Endometrium (tissue), 2 donors: ENCODE results near the gene PRDM5.

Experiments used
- FAIRE-seq: peaks from 2 replicates; lab custom pipeline; 2012; peaks lifted over from hg19 to GRCh38; lab: Jason Lieb, UNC
- donor health status: control.
- donor health status: control.

The PRDM5 gene

DNA sequence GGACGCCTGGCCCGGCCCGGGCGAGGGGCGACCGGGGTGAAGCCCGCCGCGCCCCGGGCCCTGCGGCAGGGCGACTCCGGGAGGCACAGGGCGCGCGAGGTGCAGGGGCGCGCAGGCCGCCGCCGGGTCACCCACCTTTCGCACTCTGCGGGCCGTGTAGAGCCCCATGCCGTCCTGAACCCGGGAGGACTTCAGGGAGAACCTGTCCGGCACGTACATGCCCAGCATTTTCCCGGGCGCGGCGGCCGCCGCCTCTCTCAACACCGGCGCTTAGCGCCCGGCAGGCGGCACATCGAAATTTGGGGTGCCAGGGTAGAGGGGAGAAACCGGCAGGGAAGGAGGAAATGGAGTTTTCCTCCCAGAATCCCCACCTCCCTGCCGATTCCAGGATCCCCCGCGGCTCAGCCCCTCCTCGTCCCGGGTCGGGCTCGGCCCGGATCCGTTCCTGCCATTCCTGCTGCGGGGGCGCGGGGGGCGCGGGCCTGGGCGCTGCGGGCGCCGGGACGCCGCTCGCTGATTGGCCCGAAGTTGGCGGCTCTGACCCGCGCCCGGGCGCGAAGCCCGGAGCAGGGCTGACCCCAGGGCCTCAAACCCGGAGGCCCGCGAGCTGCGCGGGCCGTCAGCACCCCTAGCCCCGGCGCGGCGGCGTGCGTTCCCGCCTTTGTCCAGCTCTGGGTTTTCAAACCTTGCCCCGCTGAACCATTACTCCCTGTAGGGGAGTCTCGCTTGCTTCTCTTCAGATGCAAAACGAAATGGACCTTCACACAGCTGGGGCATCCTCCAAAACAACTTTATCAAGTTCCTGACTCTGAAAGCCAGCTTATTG, at the start of gene PRDM5:
TSS of gene PRDM5 (minus strand) at position 346 of the 826 bp plus-strand sequence. CDS start at position 228, 118 bp downstream.
- no peak for FAIRE-seq

DNA sequence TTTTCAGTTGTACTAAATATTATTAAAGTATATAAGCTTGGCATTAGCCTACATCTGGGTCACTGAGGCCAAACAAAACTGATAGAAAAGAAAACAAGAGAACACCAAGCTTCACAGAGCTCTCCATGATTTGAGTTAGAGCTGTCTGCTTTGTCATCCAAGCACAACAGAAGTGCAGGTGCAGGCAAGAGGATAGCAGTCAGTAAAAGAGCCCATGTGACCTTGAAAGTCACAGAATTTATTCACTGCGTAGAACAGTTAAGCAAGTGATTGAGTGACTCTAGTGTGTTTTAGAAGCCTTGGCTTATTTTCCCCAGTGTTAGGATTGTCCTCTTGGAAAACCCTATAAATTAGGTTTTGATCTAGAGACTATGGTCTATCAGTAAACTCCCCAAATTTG, 49.4 kb upstream of the PRDM5 start:
- no peak for FAIRE-seq

GRCh38 chr4:120965938-120966337, 43.4 kb upstream of the PRDM5 start:
- FAIRE-seq, result no peak

DNA sequence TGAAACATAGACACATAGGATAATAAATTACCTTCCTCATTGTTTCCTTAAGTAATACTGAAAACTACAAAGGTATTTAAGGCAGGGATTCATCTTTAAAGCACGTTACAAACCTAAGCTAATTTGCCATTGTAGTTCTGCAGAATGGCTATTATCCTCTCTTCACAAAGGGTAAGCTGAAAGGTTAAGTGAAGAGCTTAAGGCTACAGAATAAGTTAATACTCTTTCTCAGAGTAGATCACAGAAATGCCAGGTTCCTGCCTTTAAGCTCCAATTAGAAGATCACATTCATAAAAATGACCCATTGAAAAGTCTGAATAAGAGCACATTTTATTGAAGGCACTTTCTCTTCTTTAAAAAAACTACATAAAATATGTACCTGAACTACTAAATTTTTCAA, 42.1 kb upstream of the PRDM5 start:
- FAIRE-seq, result no peak

DNA sequence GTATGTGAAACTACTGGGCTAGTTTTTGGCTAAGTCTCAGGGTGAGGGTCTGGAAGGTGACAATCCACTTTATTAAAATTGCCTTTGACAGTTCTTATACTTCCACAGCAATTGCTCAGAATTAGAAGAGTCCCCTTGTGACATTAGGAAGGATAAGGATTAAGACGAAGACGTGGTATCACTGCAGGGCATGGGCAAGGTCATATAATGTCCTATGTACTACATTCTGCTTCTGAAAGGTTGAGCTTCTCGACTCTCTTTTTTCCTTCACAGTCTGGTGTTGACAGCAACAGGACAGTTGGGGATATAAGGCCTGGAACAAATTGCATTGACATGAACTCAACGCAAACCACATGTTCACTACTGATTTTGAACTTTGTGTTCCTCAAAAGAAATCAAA, 40.9 kb upstream of the PRDM5 start:
- no peak for FAIRE-seq

GRCh38 chr4:120960656-120961267, 38.2 kb upstream of the PRDM5 start:
- FAIRE-seq, result no peak

DNA sequence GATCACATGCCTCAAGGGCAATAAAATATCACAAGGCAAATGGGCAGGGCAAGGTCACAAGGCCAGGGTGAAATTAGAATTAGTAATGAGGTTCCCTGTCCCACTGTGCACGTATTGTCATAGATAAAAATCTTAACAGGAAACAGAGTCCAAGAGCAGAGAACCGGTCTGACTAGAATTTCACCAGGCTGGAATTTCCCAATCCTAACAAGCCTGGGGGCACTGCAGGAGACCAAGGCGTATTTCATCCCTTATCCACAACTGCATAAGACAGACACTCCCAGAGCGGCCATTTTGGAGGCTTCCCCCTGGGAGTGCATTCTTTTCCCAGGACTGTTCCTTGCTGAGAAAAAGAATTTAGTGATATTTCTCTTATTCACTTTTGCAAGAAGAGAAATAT, 25.9 kb upstream of the PRDM5 start:
- FAIRE-seq, result no peak

GRCh38 chr4:120942776-120943175, 20.2 kb upstream of the PRDM5 start:
- FAIRE-seq, result no peak

- no peak for FAIRE-seq
These were observed 18.0 kb upstream of the PRDM5 start for GRCh38 chr4:120940547-120940946.

DNA sequence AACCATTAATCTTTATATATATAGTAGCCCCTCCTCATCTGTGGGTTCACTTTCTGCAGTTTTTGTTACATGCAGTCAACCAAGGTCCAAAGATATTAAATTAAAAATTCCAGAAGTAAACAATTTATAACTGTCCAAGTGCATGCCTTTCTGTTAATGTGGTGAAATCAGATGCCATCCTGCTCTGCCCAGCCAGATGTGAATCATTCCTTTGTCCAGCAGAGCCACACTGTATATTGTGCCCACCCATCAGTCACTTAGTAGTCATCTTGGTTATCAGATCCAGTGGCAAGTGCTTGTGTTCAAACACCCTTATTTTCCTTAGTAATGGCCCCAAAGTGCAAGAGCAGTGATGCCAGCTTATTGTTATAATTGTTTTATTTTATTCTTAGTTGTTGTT, 17.2 kb upstream of the PRDM5 start:
- FAIRE-seq, result no peak

DNA sequence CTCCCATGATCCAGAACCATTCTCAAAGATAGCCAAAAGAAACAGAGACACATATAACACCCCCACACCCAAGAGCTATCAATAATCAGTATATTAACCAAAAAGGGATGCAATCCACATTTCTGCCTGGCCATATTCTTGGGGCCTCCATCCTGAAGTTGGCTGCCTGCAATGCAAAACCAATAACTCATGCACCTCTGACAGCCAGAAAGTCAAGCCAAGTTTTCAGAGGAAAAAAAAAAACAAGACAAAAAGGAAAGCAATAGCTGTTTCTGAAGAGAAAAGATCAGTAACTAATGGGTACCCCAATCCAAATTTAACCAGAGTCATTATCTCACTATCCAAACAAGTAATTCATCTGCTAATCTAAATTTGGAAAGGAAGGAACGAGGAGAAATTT, 7.3 kb upstream of the PRDM5 start:
- no peak for FAIRE-seq

DNA sequence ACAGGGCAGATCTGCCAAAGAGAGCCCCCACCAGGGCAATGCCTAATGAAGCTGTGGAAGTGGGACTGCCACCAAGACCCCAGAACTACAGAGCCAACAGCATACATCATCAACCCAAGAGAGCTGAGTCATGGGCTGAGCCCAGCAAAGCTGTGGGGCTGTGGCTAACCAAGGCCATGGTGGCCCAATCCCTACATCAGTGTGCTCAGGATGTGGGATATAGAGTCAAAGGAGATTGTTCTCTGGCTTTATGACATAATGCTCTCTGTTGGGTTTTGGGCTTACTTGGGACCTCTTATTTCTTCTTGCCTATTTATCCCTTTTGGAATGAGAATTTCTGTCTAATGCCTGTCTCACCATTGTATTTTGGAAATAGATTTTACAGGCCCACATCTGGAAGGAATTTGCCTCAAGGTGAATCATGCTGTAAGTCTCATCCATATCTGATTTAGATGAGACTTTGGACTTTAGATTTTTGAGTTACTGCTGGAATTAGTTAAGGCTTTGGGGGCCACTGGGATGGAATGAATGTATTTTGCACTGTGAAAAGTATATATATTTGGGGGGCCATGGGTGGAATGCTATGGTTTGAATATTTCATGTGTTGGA, 5.4 kb upstream of the PRDM5 start:
- FAIRE-seq, result no peak

GRCh38 chr4:120926358-120927025, 4.0 kb upstream of the PRDM5 start:
- FAIRE-seq, result no peak

DNA sequence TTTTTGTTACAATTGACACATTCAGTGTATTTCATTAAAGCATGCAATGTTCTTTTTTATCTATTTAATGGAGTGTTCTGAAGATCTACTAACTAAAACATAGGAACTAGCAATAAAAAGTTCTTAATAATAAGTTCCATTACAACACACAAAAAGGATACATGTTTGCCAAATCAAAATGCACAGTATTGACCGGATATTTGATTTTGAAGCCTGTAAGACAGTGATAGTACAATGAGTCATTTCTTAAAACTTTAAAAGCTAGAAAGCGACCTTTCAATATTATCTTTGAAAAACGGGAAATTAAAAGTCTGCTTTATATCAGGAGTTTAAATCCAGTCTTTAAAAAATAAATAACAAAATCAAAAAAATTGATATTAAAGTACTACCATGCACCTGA, 2.4 kb upstream of the PRDM5 start:
- no peak for FAIRE-seq

GRCh38 chr4:120923207-120923522, 639 bp upstream of the PRDM5 start:
- no peak for FAIRE-seq

- no peak for FAIRE-seq
These were observed 808 bp downstream of the PRDM5 start for GRCh38 chr4:120921456-120922380.

- peak; percentile 72 for FAIRE-seq
These were observed 1.9 kb downstream of the PRDM5 start for GRCh38 chr4:120920666-120921065.

DNA sequence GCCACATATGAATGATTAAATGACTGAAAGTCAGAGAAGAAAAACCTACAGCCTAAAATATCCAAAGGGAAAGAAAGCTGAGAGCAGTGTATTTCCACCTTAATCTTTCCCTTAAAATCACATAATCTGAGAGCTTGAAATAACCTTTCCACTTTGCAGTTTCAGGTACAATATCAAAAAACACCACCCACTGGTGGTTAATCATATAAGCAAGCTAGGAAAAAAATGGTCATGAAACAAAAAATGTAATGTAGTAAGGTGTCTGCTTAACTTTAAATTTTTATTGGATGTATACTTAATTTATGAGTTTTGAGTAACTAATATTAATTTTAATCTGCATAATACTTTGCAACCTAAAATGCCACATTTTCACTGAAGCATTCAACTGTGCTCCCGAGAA, 3.2 kb downstream of the PRDM5 start:
- peak; percentile 57 for FAIRE-seq

DNA sequence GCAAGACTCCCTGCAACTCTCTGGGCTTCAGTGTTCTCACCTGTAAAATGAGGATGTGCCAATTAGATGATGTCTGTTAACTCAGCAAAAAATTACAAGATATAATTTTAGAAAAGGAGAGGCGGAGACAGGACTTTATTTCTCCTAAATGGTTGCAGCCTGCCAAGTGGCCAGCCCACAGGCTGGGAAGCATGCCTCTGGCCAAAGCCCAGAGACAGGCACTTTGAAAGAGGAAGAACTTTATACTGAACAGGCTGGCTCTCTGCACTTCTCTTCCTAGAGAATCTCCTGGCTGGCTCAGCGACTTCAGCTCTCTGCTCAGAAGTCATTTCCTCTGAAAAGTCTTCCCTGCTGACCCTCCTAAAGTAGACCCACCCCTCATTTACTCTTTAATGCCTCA, 3.7 kb downstream of the PRDM5 start:
- no peak for FAIRE-seq

- no peak for FAIRE-seq
These were observed 4.4 kb downstream of the PRDM5 start for GRCh38 chr4:120918092-120918491.

GRCh38 chr4:120916937-120917336, 5.6 kb downstream of the PRDM5 start:
- no peak for FAIRE-seq

GRCh38 chr4:120915336-120915735, 7.2 kb downstream of the PRDM5 start:
- FAIRE-seq, result no peak
